HG03196 (cell line): ENCODE measurements around the gene KLHL26.

Source experiments
- ATAC-seq: cut with Tn5 transposase; IDR thresholded peaks from one replicate; pipeline ENCODE4 v1.9.1; 2021; ENCODE audit not compliant: unreplicated experiment

The KLHL26 gene

GRCh38 chr19:18712981-18713380, 76.2 kb downstream of the KLHL26 start:
- no peak for ATAC-seq

- no peak for ATAC-seq
Measured at GRCh38 chr19:18713550-18714117, 76.8 kb downstream of the KLHL26 start.

- no peak for ATAC-seq
Measured at GRCh38 chr19:18715416-18715815, 78.6 kb downstream of the KLHL26 start.

- ATAC-seq = no peak
Measured at GRCh38 chr19:18716857-18717256, 80.0 kb downstream of the KLHL26 start.

- ATAC-seq = no peak
Measured at GRCh38 chr19:18717601-18718000, 80.8 kb downstream of the KLHL26 start.

GRCh38 chr19:18718015-18718526, 81.2 kb downstream of the KLHL26 start:
- ATAC-seq = no peak

GRCh38 chr19:18718846-18719458, 82.1 kb downstream of the KLHL26 start:
- ATAC-seq = no peak

GRCh38 chr19:18719541-18719940, 82.7 kb downstream of the KLHL26 start:
- ATAC-seq = no peak
